Activated CD4-positive, alpha-beta T cell treated with anti-CD3 and anti-CD28 coated beads, Interleukin-2, amount 50 U/mL, for 4 hours (primary cell): ENCODE data around the gene TPT1.
A peak's percentile ranks its signal among the peaks of the same experiment; 100 is the strongest.
"Not testable (repeated sequence)": the region's sequence is repeated elsewhere in the genome, so short reads cannot be mapped to it uniquely, and the experiment has no call there.

ENCODE experiments used
- DNase-seq, 2 experiments: peaks; one replicate each; pipeline ENCODE4 v3.0.0-alpha.2; 2020

The TPT1 gene

DNA sequence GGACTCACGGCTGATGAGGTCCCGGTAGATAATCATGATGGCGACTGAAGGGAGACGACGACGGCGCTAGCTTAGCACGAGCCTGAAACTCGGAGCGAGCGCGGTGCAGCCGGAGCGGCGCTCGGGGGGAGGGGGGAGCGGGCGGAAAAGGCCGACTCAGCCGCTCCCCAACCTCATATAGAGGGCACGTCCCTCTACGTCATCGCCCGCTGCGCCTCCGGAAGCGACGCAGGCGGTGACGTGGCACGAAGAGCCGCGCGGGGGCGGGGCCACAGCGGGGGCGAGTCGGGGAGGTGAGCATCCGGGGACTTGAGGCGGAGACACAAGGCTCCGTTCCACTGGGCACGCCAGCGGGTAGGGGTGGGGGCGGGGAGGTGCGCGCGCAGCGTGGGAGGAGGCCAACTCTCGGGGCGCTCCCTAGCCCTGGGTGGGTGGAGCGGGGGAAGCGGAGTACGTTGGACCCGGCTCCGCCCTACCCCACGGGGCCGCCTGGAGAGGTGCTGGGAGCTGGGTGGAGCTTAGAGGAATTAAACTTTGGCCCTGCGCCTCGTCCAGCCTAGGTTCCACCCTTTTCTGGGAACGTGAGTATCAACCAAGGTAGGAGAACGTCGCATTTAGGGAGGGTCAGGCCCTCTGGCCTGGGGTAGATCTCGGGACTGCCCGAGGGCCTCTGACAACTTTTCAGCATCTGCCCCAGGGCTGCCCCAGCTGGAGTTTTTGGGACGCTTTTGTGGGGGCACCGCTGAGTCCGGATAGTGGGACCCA is at the start of gene TPT1:
TSS of gene TPT1 (minus strand) at position 150 of the 765 bp plus-strand sequence. CDS start at position 36, 114 bp downstream.
- peak; percentile 100 for DNase-seq

GRCh38 chr13:45390348-45390747 is 49.4 kb upstream of the TPT1 start:
- DNase-seq, result not testable (repeated sequence)

- DNase-seq, result no peak
Observed at GRCh38 chr13:45388664-45389063, 47.7 kb upstream of the TPT1 start.

GRCh38 chr13:45386892-45387575 is 46.1 kb upstream of the TPT1 start:
- DNase-seq, result not testable (repeated sequence)

GRCh38 chr13:45385907-45386553 is 45.0 kb upstream of the TPT1 start:
- DNase-seq, result no peak

GRCh38 chr13:45385320-45385719 is 44.3 kb upstream of the TPT1 start:
- DNase-seq, result no peak

DNA sequence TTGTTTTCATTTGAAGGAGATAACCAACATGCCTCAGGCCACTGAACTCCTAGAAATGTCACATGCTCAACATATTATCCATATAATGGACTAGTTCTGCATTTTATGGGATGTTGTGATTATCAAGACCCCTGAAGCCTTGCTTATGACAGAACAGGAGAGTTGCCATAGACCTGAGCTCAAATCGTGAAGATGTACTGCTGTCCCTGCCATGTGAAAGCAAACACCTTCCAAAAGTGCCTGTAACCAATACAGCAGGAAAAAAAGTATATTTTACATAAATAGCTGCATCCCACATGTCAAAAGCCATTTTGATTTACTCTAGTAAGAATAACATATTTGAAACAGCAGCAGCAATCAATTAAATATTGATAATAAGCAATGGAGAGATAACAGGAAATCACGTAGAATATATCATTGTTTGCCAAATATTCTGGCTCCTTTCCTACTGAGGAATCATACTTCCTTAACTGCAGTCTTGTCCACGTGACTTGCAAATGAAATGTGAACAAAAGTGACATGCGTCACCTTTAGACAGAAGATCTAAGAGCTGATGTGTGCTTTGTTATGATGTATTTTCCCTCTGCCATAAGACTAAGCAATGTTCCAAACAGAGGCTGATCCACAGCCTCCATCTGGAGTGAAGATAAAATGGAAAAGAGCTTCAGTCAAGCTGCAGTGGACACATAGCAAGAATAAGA is 43.6 kb upstream of the TPT1 start:
- DNase-seq, result no peak

- not testable (repeated sequence) for DNase-seq
Observed at GRCh38 chr13:45382739-45383138, 41.8 kb upstream of the TPT1 start.

DNA sequence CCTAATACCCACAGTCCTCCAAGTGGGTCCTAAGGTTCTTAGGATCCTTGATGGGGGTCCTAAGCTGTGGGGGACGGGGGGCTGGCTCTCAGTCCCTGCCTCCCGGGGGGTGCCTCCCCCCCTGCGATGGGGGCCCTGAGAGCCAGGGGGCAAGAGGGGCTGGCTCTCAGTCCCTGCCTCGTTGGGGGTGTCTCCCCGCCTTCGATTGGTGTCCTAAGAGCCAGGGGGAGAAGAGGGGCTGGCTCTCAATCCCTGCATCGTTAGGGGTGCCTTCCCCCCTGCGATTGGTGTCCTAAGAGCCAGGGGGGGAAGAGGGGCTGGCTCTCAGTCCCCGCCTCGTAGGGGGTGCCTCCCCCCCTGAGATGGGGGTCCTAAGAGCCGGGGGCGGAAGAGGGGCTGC is 40.2 kb upstream of the TPT1 start:
- no peak for DNase-seq

DNA sequence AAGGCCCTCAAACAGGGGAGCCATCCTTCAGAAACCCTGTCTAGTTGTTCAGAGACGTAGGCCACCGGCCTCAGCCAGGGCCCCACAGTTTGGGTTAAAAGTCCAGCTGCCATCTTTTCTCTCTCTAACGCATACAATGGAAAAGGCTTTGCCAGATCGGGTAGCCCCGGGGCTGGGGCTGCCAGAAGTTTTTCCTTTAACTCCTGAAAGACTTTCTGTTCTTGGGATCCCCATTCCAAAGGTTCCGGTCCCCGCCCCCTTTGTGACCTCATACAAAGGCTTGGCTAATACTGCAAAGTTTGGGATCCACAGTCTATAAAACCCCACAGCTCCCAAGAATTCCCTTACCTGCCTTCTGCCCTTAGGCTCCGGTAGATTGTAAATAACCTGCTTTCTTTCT is 39.7 kb upstream of the TPT1 start:
- not testable (repeated sequence) for DNase-seq

- not testable (repeated sequence) for DNase-seq
Observed at GRCh38 chr13:45379516-45379915, 38.5 kb upstream of the TPT1 start.

DNA sequence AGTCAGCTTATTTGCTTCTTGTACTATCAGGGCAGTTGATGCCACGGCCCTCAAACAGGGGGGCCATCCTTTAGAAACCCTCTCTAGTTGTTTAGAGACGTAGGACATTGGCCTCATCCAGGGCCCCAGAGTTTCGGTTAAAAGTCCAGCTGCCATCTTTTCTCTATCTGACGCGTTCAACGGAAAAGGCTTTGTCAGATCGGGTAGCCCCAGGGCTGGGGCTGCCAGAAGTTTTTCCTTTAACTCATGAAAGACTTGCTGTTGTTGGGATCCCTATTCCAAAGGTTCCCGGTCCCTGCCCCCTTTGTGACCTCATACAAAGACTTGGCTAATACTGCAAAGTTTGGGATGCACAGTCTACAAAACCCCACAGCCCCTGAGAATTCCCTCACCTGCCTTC is 37.8 kb upstream of the TPT1 start:
- DNase-seq, result not testable (repeated sequence)

- not testable (repeated sequence) for DNase-seq
Observed at GRCh38 chr13:45377314-45377713, 36.3 kb upstream of the TPT1 start.

DNA sequence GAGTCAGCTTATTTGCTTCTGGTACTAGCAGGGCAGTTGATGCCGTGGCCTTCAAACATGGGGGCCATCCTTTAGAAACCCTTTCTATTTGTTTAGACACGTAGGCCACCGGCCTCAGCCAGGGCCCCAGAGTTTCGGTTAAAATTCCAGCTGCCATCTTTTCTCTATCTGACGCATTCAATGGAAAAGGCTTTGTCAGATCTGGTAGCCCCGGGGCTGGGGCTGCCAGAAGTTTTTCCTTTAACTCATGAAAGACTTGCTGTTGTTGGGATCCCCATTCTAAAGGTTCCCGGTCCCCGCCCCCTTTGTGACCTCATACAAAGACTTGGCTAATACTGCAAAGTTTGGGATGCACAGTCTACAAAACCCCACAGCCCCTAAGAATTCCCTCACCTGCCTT is 35.7 kb upstream of the TPT1 start:
- not testable (repeated sequence) for DNase-seq

GRCh38 chr13:45374917-45375316 is 33.9 kb upstream of the TPT1 start:
- no peak for DNase-seq

DNA sequence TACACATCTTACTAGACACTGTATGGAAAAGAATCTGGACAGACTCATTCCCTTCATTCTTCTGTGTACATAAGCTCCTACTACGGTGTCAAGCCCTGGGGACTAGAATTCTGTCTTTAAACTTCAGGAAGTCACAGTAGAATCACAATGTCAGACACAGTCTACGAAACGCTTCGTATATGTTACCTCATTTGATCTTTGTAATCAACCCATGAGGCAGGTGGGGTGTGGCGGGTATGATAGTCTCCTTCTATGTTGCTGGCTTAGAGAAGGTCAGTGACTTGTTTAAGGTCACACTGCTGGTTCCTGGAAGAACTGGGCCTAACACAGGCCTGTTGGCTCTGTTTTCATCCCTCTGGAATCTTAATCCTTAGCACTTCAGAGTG is 32.2 kb upstream of the TPT1 start:
- DNase-seq, result no peak

- no peak for DNase-seq
Observed at GRCh38 chr13:45372189-45373161, 31.5 kb upstream of the TPT1 start.

DNA sequence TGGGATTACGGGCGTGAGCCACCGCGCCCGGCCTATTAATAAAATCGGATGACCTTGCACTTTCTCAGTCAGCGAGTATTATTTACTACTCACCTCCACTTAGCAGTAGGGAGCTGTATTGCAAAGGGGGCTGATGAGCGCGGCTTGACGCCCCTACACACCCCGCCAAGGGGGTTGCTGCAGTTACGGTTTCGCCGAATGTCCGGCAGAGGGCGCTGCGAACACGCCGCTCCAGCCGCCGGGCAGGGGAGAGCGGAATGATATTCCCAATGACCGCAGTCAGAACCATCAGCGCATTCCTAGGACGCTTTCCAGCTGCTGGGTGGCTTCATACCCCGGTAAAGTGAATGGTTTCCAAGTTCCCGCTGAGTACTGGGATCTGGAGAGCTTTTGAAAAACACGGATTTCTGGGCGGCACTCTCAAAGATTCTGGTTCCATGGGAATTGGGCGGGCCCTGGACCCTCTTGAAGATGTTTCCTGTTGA is 30.0 kb upstream of the TPT1 start:
- peak; percentile 41 to 42 for DNase-seq

- no peak for DNase-seq
Observed at GRCh38 chr13:45369116-45369515, 28.1 kb upstream of the TPT1 start.

DNA sequence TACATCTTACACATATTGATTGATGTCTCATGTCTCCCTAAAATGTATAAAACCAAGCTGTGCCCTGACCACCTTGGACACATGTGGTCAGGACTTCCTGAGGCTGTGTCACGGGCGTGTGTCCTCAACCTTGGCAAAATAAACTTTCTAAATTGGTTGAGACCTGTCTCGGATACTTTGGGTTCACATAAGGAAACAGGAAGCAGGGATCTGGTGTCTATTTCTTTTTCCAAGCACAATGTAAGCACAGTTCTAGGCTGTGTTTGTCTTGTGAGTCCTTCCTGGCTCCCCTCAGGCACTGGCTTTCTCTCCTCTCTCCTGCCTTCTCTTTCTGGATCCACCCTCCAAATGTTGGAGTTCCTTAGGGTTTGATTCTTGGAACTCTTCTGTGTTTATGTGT is 27.6 kb upstream of the TPT1 start:
- DNase-seq, result no peak

- DNase-seq, result peak; percentile 6 to 24
Observed at GRCh38 chr13:45368005-45368404, 27.0 kb upstream of the TPT1 start.

GRCh38 chr13:45367358-45367757 is 26.4 kb upstream of the TPT1 start:
- DNase-seq, result peak; percentile 92
